GM10266 (cell line): Measurements from ENCODE around the gene RBM23.

Experiments used
- DNase-seq: peaks from one replicate; pipeline ENCODE4 v3.0.0; 2012; ENCODE audit errors: extremely low spot score
- TF ChIP-seq, protein P1 (sequence below): IDR thresholded peaks from 2 replicates; pipeline ENCODE4 v1.5.1; 2012; ENCODE audit warnings: mild to moderate bottlenecking, low read depth; ENCODE audit not compliant: control insufficient read depth, insufficient read depth; ENCODE audit errors: missing control alignments

Gene RBM23

DNA sequence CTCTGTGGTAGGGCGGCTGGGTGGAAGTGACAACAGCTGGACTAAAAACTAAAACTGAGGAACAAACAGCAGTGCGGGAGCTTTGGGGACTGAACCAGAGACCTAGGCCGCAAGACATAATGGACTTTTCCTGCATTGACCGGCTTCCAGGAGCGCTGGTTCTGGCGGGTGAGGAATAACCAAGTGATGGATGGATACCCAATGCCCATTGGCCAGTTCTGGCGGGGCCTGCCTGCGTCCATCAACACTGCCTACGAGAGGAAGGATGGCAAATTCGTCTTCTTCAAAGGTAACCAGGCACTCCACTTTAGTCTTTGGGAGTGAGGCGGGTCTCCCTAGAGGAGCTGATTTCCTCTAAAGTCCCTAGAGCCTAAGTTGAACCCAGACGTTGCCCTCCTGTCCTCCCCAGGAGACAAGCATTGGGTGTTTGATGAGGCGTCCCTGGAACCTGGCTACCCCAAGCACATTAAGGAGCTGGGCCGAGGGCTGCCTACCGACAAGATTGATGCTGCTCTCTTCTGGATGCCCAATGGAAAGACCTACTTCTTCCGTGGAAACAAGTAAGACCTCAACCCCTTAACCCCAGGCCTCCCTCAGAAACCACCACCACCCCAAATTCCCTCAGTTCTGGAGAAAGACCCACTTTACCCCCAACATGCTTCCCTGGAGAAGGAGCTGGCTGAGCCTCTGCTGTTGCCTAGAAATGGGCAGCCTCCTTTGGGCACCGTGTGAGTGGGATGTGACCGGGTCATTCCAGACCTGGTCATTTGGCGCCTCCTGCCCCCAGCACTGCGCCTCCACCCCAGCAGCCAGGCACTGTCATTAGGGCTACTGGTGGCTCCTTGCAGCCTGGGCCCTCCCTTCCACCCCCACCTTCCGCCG lies 74.5 kb downstream of the RBM23 start:
- no peak for DNase-seq
- TF ChIP-seq, protein P1, sequence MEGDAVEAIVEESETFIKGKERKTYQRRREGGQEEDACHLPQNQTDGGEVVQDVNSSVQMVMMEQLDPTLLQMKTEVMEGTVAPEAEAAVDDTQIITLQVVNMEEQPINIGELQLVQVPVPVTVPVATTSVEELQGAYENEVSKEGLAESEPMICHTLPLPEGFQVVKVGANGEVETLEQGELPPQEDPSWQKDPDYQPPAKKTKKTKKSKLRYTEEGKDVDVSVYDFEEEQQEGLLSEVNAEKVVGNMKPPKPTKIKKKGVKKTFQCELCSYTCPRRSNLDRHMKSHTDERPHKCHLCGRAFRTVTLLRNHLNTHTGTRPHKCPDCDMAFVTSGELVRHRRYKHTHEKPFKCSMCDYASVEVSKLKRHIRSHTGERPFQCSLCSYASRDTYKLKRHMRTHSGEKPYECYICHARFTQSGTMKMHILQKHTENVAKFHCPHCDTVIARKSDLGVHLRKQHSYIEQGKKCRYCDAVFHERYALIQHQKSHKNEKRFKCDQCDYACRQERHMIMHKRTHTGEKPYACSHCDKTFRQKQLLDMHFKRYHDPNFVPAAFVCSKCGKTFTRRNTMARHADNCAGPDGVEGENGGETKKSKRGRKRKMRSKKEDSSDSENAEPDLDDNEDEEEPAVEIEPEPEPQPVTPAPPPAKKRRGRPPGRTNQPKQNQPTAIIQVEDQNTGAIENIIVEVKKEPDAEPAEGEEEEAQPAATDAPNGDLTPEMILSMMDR, result peak; percentile 6
